ENCODE measurements around the gene CYP4A22. TPM values are rescaled to one million over a fixed set of nuclear protein-coding genes. Genes with fewer than 3 reads are reported as not detected.
A peak's percentile ranks its signal among the peaks of the same experiment; 100 is the strongest.

Gene CYP4A22
- total and polyA plus RNA-seq, 9 of the 15 experiments (the other 6 are each of a cell fraction or from before 2014, with no cell fraction given): 0.07 TPM; not detected in 8

DNA sequence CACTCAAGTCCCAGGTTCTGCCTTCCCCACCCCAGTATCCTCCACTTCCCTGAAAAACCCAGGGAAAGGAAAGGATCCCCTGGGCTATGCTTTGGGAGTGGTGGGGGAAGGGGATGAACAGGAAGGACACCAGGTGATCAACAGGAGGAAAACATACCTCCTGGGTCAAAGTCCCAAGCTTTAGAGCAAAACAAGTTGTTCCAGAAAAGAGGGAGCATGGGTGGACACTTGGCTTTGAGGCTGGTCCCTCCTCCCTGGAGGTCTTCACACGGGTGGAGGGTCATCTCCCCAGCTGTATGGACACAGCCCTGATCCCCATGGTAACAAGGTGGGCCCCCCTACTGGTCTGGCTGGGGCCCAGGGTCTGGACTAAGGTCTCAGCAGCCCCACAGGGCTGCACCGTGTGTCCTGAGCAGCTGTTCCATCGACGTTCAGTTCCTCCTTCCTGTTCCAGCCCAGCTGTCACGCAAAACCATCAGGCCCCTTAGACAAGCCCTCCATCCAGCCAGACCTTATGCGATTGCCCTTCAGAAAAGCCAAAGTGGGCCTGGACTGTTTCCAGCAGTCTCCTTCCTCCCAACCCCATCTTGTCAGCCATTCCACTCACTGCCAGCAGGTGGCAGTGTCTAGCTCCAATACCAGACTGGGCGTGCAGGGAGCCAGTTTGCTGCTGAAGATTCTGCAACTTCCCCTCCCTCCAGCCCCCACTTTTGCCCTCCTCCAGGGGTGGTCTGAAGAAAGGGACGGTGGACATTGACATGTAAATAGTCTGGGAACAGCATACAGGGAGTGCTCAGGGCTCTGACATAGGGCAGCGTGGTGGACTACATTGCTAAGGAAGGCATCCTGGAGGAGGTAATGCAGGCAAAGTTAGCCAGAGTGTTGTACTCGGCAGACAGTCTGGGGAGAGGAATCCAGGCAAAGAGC, 55.5 kb downstream of the CYP4A22 start (continued):
- TF ChIP-seq RREB1 (CRISPR knock-in tag; IDR thresholded peaks at IDR 0.05): 0 out of 2 replicates have a peak, but pooled peaks have one; percentile 58
- TF ChIP-seq ZNF280A (IDR thresholded peaks at IDR 0.05; ENCODE audit: low read depth, partially characterized antibody): peak; percentile 19
- no peak for TF ChIP-seq U2AF1 (optimal IDR thresholded peaks at IDR 0.05; ENCODE audit: low read depth, low read length)
- TF ChIP-seq, protein P1, sequence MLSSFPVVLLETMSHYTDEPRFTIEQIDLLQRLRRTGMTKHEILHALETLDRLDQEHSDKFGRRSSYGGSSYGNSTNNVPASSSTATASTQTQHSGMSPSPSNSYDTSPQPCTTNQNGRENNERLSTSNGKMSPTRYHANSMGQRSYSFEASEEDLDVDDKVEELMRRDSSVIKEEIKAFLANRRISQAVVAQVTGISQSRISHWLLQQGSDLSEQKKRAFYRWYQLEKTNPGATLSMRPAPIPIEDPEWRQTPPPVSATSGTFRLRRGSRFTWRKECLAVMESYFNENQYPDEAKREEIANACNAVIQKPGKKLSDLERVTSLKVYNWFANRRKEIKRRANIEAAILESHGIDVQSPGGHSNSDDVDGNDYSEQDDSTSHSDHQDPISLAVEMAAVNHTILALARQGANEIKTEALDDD (IDR thresholded peaks at IDR 0.05): no peak
- TF ChIP-seq, protein P2, sequence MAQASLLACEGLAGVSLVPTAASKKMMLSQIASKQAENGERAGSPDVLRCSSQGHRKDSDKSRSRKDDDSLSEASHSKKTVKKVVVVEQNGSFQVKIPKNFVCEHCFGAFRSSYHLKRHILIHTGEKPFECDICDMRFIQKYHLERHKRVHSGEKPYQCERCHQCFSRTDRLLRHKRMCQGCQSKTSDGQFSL (CRISPR knock-in tag; IDR thresholded peaks at IDR 0.05): peak; percentile 55; the same call in 1 of the 2 replicates
- TF ChIP-seq, protein P2 (tag; IDR thresholded peaks at IDR 0.05): no peak
- TF ChIP-seq ZNF699 (CRISPR knock-in tag; IDR thresholded peaks at IDR 0.05; ENCODE audit: insufficient replicate concordance): no peak
- no peak for TF ChIP-seq ZNF444 (CRISPR knock-in tag; IDR thresholded peaks at IDR 0.05)
- TF ChIP-seq MEF2A (IDR thresholded peaks at IDR 0.05; ENCODE audit: control insufficient read depth, low read depth, low read length): no peak
- TF ChIP-seq TBL1XR1 (IDR thresholded peaks at IDR 0.05; ENCODE audit: low read length in 2 of 2): peak in 1 of 2 experiments; percentile 83; a peak in 2 of 4 replicates
- TF ChIP-seq PCBP1 (IDR thresholded peaks at IDR 0.05; ENCODE audit: low read depth, low read length, poor library complexity, severe bottlenecking): no peak
- no peak for TF ChIP-seq BCL6 (CRISPR knock-in tag; IDR thresholded peaks at IDR 0.05)
- no peak for TF ChIP-seq ZNF277 (CRISPR knock-in tag; IDR thresholded peaks at IDR 0.05; ENCODE audit: borderline replicate concordance)
- peak; percentile 72 to 88; a peak in 3 of 4 replicates for TF ChIP-seq RCOR1 (IDR thresholded peaks at IDR 0.05; ENCODE audit: borderline replicate concordance in 1 of 2, low read depth in 2 of 2, low read length in 2 of 2)
- 0 out of 2 replicates have a peak, but pooled peaks have one; percentile 23 for TF ChIP-seq KLF16 (IDR thresholded peaks at IDR 0.05)

All from K562 (cell line).